ENCODE measurements around the gene NLRC5.

The NLRC5 gene, protein sequence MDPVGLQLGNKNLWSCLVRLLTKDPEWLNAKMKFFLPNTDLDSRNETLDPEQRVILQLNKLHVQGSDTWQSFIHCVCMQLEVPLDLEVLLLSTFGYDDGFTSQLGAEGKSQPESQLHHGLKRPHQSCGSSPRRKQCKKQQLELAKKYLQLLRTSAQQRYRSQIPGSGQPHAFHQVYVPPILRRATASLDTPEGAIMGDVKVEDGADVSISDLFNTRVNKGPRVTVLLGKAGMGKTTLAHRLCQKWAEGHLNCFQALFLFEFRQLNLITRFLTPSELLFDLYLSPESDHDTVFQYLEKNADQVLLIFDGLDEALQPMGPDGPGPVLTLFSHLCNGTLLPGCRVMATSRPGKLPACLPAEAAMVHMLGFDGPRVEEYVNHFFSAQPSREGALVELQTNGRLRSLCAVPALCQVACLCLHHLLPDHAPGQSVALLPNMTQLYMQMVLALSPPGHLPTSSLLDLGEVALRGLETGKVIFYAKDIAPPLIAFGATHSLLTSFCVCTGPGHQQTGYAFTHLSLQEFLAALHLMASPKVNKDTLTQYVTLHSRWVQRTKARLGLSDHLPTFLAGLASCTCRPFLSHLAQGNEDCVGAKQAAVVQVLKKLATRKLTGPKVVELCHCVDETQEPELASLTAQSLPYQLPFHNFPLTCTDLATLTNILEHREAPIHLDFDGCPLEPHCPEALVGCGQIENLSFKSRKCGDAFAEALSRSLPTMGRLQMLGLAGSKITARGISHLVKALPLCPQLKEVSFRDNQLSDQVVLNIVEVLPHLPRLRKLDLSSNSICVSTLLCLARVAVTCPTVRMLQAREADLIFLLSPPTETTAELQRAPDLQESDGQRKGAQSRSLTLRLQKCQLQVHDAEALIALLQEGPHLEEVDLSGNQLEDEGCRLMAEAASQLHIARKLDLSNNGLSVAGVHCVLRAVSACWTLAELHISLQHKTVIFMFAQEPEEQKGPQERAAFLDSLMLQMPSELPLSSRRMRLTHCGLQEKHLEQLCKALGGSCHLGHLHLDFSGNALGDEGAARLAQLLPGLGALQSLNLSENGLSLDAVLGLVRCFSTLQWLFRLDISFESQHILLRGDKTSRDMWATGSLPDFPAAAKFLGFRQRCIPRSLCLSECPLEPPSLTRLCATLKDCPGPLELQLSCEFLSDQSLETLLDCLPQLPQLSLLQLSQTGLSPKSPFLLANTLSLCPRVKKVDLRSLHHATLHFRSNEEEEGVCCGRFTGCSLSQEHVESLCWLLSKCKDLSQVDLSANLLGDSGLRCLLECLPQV (N-terminal part only)

DNA sequence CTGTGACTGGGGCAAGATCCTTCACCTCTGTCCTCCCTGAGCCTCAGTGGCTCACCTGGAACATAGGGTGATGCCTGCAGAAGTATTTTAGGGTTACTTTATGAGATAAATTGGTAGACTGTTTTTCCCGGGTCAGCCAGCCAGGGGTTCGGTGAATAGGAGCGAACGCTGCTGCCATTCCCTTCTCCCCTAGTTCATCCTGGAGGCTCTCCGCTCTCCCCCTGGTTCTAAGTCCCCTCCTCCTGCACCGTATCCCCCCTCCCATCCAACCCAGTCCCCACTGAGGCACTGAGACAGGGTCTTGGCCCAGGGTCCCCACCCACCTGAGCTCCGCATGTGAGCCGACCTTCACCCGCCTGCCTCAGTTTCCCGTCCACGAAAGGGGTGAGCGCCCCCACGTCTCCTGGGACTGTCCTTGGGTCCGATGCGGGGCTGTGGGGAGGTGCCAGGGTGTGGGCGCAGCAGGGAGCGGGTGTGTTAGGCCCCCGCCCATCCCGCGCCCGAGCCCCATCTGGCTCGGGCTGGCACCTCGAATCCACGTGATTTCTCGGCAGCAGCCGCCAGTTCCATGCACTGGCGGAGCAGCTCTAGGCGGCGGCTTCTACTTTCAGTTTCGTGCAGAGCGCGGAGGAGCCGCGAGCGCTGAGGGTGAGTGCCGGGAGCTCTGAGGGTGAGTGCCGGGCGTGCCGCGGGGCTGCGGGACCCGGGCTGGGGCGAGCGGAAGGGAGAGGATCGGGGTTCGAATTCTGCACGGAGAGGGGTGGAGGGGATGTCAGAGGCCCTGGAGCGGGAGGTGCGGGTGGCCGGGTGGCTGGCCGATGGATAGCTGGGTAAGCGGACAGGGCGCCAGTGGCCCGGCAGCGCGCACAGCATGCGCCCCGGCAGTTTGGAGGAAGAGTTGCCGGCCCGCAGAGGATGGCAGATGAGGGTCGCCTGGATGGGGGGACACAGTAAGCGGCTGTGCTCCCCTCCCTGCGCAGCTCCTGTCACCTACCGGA, at the start of gene NLRC5:
TSS of gene NLRC5 (plus strand) at position 610 of the 998 bp plus-strand sequence. CDS start 31,156 bp downstream, outside the sequence.
- DNase-seq, result peak; percentile 89 to 90

GRCh38 chr16:56939801-56940200, 49.6 kb upstream of the NLRC5 start:
- no peak for DNase-seq

DNA sequence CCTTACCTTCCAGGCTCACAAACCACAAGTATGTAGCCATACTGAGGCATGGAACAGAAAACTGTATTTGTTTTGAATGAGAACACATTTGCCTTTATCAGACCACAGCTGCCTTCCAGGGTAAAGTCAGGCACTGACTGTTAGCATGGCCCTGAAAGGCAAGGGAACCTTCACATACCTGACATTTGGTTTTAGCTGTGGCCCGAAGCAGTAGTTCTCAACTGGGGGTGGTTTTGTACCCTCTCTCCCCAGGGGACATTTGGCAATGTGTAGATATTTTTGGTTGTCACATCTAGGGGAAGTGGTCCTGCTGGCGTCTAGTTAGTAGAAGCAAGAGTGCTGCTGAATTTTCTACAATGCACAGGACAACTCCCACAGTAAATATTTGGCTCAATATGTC, 48.3 kb upstream of the NLRC5 start:
- DNase-seq, result no peak

- DNase-seq, result no peak
These were observed 47.5 kb upstream of the NLRC5 start for GRCh38 chr16:56941856-56942331.

DNA sequence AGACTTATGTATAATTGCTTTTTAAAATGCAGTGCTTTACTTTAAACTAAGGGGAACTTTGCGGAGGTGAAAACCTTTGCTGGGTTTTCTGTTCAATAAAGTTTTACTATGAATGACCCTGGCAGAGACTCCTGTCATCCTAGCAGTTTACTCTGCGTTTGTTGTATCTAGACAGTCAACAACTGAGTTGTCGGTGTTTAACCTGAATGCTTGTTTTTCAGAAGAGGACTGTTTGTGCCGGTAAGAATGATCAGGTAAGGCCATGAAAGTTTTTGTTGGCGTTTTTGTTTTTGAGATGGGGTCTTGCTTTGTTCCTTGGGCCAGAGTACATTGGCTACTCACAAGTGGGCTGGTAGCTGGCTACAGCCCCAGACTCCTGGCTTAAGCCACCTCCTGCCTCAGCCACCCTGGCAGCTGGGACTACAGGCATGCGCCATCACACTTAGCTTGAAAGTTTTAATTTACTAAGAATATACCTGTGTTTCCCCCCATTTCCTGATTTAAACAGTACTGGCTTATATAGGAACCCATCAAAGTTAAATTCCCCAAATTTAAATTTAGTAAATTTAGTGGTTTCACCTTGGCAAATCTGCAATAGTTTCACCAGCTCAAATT, 45.5 kb upstream of the NLRC5 start:
- no peak for DNase-seq

DNA sequence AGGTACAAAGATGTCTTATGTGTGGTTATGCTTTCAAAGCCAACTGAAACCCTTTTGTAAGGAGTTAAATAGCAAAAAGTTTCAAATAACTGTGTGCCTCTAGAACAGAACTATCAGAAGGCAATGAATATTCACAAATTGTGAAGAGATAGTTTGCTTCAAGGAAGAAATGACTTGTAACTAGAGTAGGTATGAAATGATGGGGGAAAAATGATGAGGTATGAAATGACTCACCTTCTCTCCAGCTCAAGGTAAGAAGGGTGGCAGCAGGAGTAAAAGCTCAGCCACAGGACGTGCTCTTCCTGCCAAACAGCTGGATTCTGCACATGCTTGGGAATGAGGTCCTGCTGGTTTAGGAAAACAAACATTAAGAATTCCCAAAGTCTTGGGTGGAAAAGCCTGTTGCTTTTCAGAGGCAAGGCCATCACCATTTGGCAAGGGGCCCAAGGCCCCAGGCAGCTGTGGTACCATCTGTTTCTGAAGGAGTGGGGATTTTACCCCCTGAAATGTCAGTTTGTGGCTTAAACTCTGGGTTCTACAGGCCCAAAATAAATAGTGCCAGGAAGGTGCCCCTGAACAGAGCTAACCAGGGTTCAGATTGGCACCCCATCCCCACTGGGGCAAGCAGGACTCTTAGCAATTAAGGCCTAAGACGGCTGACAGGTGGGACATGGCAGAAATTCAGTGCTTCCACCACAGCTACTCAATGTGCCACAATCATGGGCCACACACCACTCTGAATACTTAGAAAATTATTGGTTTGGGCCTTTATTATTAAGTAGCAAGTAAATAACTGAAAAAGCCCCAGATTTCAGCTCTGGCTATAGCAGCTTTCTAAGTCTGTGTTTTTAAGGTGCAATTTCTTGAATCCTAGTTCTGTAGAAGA, 44.2 kb upstream of the NLRC5 start:
- DNase-seq, result no peak

DNA sequence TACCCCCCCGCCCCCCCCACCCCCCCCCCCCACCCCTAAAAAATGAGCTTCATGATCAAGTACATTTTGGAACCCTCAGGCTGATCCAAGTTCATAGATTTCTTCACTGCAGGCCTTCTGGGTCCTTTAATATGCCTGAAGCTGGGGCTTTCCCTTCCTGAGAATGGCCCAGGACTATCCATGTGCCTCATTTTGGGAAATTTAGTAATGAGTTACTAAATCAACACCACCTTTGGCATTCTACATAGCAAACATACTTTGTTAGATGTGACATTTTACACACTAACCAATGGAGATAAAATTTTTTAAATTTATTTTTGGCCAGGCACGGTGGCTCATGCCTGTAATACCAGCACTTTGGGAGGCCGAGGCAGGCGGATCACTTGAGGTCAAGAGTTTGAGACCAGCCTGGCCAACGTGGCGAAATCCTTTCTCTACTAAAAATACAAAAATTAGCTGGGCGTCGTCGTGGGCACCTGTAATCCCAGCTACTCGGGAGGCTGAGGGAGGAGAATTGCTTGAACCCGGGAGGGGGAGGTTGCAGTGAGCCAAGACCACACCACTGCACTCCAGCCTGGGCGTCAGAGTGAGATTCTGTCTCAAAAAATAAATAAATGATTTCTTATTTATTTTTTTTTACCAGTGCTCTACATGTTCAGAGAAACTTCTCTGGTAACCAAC, 43.4 kb upstream of the NLRC5 start:
- DNase-seq, result no peak

GRCh38 chr16:56946767-56947603, 42.4 kb upstream of the NLRC5 start:
- no peak for DNase-seq

DNA sequence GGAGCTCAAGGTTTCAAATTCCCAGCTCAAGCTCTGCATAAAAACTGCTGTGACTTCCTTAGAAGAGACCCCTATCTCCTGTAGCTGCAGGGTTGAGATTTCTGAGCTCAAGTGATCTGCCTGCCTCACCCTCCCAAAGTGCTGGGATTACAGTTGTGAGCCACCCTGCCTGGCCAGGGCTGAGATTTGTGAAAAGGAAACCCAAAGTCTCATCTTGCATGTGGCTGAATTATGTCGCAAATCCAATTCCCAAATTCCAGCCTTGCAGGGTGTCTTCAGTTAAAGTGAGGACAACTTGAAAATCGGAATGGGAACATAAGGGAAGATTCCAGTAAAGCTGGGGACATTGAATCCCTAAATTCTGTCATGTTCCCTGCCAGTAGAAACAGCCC, 41.8 kb upstream of the NLRC5 start:
- DNase-seq, result no peak

- no peak for DNase-seq
These were observed 41.1 kb upstream of the NLRC5 start for GRCh38 chr16:56948234-56948633.

GRCh38 chr16:56950051-56950450, 39.3 kb upstream of the NLRC5 start:
- no peak for DNase-seq

- DNase-seq, result no peak
These were observed 38.9 kb upstream of the NLRC5 start for GRCh38 chr16:56950455-56950854.

GRCh38 chr16:56950881-56951771, 38.2 kb upstream of the NLRC5 start:
- DNase-seq, result peak; percentile 45 to 54

DNA sequence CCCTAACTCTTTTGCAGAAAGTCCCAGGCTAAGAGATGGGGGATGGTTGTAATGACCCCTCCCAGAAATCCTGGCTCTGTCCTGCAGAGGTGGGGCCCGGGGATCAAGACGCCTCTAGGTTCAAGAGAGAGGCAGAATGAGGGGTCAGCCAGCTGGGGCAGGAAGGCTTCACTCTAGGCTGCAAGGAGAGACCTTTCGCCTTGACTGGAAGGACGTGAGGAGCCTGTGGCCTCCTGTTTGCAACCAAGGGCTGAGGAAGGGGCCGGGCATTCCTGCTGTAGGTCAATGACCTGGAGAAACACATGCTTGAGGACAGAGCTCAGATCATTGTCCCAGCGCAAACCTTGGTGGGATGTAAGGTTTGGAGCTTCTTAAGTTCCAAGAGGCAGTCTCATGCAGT, 36.4 kb upstream of the NLRC5 start:
- DNase-seq, result no peak

GRCh38 chr16:56956076-56956475, 33.3 kb upstream of the NLRC5 start:
- DNase-seq, result no peak

- no peak for DNase-seq
These were observed 32.6 kb upstream of the NLRC5 start for GRCh38 chr16:56956756-56957155.

- DNase-seq, result no peak
These were observed 28.6 kb upstream of the NLRC5 start for GRCh38 chr16:56960681-56961281.
